A549 (cell line): Measurements from ENCODE around the gene VAV3. TPM values are rescaled to one million over a fixed set of nuclear protein-coding genes. Genes with fewer than 3 reads are reported as not detected.

Source experiments
- ATAC-seq, 2 experiments: fragments of 200-7000 bp in 1 of 2; fragments of >200 bp in 1 of 2; cut with Nextera tagmentation in 1 of 2; cut with Tn5 transposase in 1 of 2; 3 replicates each; pipeline versions ENCODE4 v1.8.0 to v1.9.1; 2018 to 2020; ENCODE audit warnings: mild to moderate bottlenecking in 1 of 2, moderate library complexity in 1 of 2
- CTCF ChIA-PET: fragments of 300-600 bp; sonication (Branson Sonifier 250); formaldehyde crosslinking; extraction: SDS; loops from one replicate; lab custom pipeline; 2021; ENCODE audit warnings: antibody characterized with exemption, inconsistent platforms; lab: Yijun Ruan, JAX
- POLR2A ChIA-PET: fragments of 350-600 bp; formaldehyde crosslinking; extraction: SDS; loops from one replicate; lab custom pipeline; 2021; ENCODE audit warnings: antibody characterized with exemption, inconsistent platforms; lab: Yijun Ruan, JAX
- DNase-seq, 2 experiments: peaks; one replicate each; pipeline versions ENCODE4 v3.0.0 to v3.0.0-alpha.2; 2011 to 2016; ENCODE audit warnings: low read depth in 1 of 2, low spot score in 1 of 2
- FAIRE-seq: peaks from 2 replicates; lab custom pipeline; 2011; peaks lifted over from hg19 to GRCh38; lab: Jason Lieb, UNC
- H3K27ac ChIP-seq, 2 experiments: fragments of >200 bp; sonication (Bioruptor Twin); formaldehyde crosslinking; 3 replicates each; pipeline ENCODE4 v1.5.1; 2016 to 2017
- H3K4me1 ChIP-seq: fragments of >200 bp; sonication (Bioruptor Twin); formaldehyde crosslinking; 3 replicates; pipeline ENCODE4 v1.6.1; 2016
- H3K4me2 ChIP-seq: fragments of >200 bp; sonication (Bioruptor Twin); formaldehyde crosslinking; 3 replicates; pipeline ENCODE4 v1.6.1; 2016
- H3K4me3 ChIP-seq: fragments of >200 bp; sonication (Bioruptor Twin); formaldehyde crosslinking; 3 replicates; pipeline ENCODE4 v1.5.1; 2016
- H3K9me3 ChIP-seq: fragments of >200 bp; sonication (Bioruptor Twin); formaldehyde crosslinking; 3 replicates; pipeline ENCODE4 v1.6.1; 2016
- CBX8 ChIP-seq: fragments of 200-600 bp; sonication (generic); IDR thresholded peaks from 2 replicates; pipeline ENCODE4 v1.6.1; 2016
- CHD4 ChIP-seq: fragments of 200-600 bp; sonication (generic); IDR thresholded peaks from 2 replicates; pipeline ENCODE4 v1.6.1; 2016; ENCODE audit warnings: antibody characterized with exemption, mild to moderate bottlenecking, borderline replicate concordance
- EHF ChIP-seq: fragments of 250-450 bp; sonication (Bioruptor Pico); IDR thresholded peaks from 2 replicates; pipeline ENCODE4 v1.5.0; 2020; ENCODE audit warnings: mild to moderate bottlenecking
- ESRRA ChIP-seq: fragments of 150-350 bp; IDR thresholded peaks from 2 replicates; pipeline ENCODE4 v1.6.1; 2014; ENCODE audit warnings: mild to moderate bottlenecking, low read length, borderline replicate concordance
- FOSL2 ChIP-seq, 2 experiments: fragments of 450-650 bp in 1 of 2; fragments of >200 bp in 1 of 2; sonication (Bioruptor Twin) in 1 of 2; formaldehyde crosslinking; IDR thresholded peaks; 2 replicates each; pipeline versions ENCODE4 v1.5.0 to v1.6.1; 2016 to 2020; ENCODE audit warnings: mild to moderate bottlenecking in 1 of 2, moderate library complexity in 1 of 2
- HEYL ChIP-seq: fragments of 250-450 bp; sonication (Bioruptor Pico); IDR thresholded peaks from 2 replicates; pipeline ENCODE4 v1.8.0; 2021; ENCODE audit warnings: mild to moderate bottlenecking, moderate library complexity
- HOXA7 ChIP-seq: fragments of 250-450 bp; sonication (Bioruptor Pico); IDR thresholded peaks from 2 replicates; pipeline ENCODE4 v1.5.0; 2020; ENCODE audit warnings: mild to moderate bottlenecking, moderate library complexity
- NR3C1 ChIP-seq: fragments of >200 bp; sonication (Bioruptor Twin); formaldehyde crosslinking; IDR thresholded peaks from 3 replicates; pipeline ENCODE4 v1.6.1; 2017
- POLR2A ChIP-seq: IDR thresholded peaks from 2 replicates; pipeline ENCODE4 v1.6.1; 2012; ENCODE audit warnings: mild to moderate bottlenecking, low read length
- POLR2AphosphoS2 ChIP-seq: conservative IDR thresholded peaks from 2 replicates; pipeline ENCODE4 v1.6.1; 2012; ENCODE audit warnings: low read length, improper control_type of control experiment, inconsistent platforms
- RAD21 ChIP-seq, 2 experiments: fragments of >200 bp in 1 of 2; sonication (Bioruptor Twin) in 1 of 2; formaldehyde crosslinking in 1 of 2; IDR thresholded peaks in 1 of 2; conservative IDR thresholded peaks in 1 of 2; 2 replicates in 1 of 2; 3 replicates in 1 of 2; pipeline ENCODE4 v1.6.1; 2012 to 2018; ENCODE audit warnings: inconsistent platforms in 1 of 2
- RCOR1 ChIP-seq: fragments of 150-350 bp; IDR thresholded peaks from 2 replicates; pipeline ENCODE4 v1.6.1; 2014; ENCODE audit warnings: antibody characterized with exemption, low read length, low read depth
- SREBF2 ChIP-seq: fragments of 450-650 bp; IDR thresholded peaks from 2 replicates; pipeline ENCODE4 v1.6.1; 2014; ENCODE audit warnings: mild to moderate bottlenecking, moderate library complexity
- ZC3H11A ChIP-seq: fragments of 450-650 bp; IDR thresholded peaks from 2 replicates; pipeline ENCODE4 v1.6.1; 2014; ENCODE audit warnings: antibody characterized with exemption, mild to moderate bottlenecking
- ZFP36 ChIP-seq: fragments of 450-650 bp; IDR thresholded peaks from 2 replicates; pipeline ENCODE4 v1.6.1; 2014; ENCODE audit warnings: borderline replicate concordance; ENCODE audit not compliant: partially characterized antibody
- WGBS: methylation state at CpG from one replicate; pipeline ENCODE4 v1.1.6; 2017; ENCODE audit errors: missing lambda C conversion rate; 5-methylcytosine and 5-hydroxymethylcytosine counted together
- polyA plus RNA-seq, 4 experiments: library from polyadenylated mRNA; depleted of rRNA in 3 of 4; stranded (reverse); fragments of >200 nt; fragmentation: RNase III in 1 of 4; extraction: RNeasy Plus Mini Kit Qiagen cat#74134 plus additional on column Dnase treatment in 1 of 4; gene quantifications; 2 replicates in 3 of 4; 3 replicates in 1 of 4; pipeline ENCODE4 v1.2.3, GENCODE V29; 2011 to 2017
- TF ChIP-seq, protein P1 (sequence below): fragments of 200-600 bp; sonication (generic); IDR thresholded peaks from 2 replicates; pipeline ENCODE4 v1.6.1; 2016; ENCODE audit warnings: antibody characterized with exemption, mild to moderate bottlenecking, moderate library complexity
- TF ChIP-seq, protein P2 (sequence below): fragments of 250-450 bp; sonication (Bioruptor Pico); IDR thresholded peaks from 2 replicates; pipeline ENCODE4 v1.5.0; 2020; ENCODE audit warnings: low read depth, mild to moderate bottlenecking, moderate library complexity
- TF ChIP-seq, protein P3 (sequence below): IDR thresholded peaks from 2 replicates; pipeline ENCODE4 v1.6.1; 2012
- TF ChIP-seq, protein P4 (sequence below): fragments of 250-450 bp; sonication (Bioruptor Pico); IDR thresholded peaks from 2 replicates; pipeline ENCODE4 v1.5.0; 2021; ENCODE audit warnings: mild to moderate bottlenecking, moderate library complexity, borderline replicate concordance
- TF ChIP-seq, protein P5 (sequence below): IDR thresholded peaks from 2 replicates; pipeline ENCODE4 v1.6.1; 2012
- TF ChIP-seq, protein P6 (sequence below): fragments of 450-650 bp; IDR thresholded peaks from 2 replicates; pipeline ENCODE4 v1.6.1; 2014; ENCODE audit warnings: antibody characterized with exemption

The VAV3 gene
- polyA plus RNA-seq, 2 of the 4 experiments (the other 2 are of a cell fraction), result 12.8 to 22.7 TPM

DNA sequence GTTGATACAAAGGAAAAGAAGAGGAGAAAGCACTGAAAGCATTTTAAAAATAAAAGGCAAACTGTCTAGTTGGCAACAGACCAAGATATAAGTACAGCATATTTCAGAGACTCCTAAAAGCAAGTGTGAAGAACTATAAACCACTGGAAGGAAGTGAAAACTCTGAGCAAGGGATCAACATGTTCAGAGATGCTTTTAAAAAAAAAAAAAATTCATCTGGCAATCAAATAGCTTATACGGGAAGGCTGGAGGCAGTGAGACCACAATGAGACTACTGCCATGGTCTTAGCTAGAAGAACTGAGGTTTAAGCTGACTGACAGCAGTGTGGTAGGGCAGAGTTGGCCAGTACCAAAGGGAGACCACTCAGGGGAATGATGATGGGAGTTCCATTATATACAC, 124.3 kb downstream of the VAV3 start (continued):
- TF ChIP-seq, protein P1, sequence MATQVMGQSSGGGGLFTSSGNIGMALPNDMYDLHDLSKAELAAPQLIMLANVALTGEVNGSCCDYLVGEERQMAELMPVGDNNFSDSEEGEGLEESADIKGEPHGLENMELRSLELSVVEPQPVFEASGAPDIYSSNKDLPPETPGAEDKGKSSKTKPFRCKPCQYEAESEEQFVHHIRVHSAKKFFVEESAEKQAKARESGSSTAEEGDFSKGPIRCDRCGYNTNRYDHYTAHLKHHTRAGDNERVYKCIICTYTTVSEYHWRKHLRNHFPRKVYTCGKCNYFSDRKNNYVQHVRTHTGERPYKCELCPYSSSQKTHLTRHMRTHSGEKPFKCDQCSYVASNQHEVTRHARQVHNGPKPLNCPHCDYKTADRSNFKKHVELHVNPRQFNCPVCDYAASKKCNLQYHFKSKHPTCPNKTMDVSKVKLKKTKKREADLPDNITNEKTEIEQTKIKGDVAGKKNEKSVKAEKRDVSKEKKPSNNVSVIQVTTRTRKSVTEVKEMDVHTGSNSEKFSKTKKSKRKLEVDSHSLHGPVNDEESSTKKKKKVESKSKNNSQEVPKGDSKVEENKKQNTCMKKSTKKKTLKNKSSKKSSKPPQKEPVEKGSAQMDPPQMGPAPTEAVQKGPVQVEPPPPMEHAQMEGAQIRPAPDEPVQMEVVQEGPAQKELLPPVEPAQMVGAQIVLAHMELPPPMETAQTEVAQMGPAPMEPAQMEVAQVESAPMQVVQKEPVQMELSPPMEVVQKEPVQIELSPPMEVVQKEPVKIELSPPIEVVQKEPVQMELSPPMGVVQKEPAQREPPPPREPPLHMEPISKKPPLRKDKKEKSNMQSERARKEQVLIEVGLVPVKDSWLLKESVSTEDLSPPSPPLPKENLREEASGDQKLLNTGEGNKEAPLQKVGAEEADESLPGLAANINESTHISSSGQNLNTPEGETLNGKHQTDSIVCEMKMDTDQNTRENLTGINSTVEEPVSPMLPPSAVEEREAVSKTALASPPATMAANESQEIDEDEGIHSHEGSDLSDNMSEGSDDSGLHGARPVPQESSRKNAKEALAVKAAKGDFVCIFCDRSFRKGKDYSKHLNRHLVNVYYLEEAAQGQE, result no peak

DNA sequence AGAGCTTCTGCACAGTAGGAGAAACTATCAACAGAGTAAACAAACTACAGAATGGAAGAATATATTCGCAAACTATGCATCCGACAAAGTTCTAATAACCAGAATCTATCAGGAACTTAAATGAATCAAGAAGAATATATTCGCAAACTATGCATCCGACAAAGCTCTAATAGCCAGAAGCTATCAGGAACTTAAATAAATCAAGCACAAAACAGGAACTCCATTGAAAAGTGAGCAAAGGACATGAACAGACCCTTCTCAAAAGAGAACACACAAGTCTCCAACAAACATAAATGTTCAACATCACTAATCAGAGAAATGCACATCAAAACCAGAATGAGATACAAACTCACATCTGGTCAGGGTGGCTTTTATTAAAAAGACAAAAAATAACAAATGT, 126.9 kb downstream of the VAV3 start:
- Histone ChIP-seq H3K9me3 (no peaks in the 10 kb centered on the region), H3K4me1 (no peaks in the 10 kb centered on the region), H3K4me2 (no peak overlapping the region), H3K4me3 (no peak overlapping the region), H3K27ac (no peak overlapping the region)
- no peak for FAIRE-seq
- CTCF ChIA-PET, result no interaction called here
- ATAC-seq, result no peak
- POLR2A ChIA-PET, result no interaction called here
- TF ChIP-seq SREBF2, result no peak
- TF ChIP-seq POLR2AphosphoS2, result no peak
- TF ChIP-seq, protein P2, sequence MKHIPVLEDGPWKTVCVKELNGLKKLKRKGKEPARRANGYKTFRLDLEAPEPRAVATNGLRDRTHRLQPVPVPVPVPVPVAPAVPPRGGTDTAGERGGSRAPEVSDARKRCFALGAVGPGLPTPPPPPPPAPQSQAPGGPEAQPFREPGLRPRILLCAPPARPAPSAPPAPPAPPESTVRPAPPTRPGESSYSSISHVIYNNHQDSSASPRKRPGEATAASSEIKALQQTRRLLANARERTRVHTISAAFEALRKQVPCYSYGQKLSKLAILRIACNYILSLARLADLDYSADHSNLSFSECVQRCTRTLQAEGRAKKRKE, result no peak
- TF ChIP-seq FOSL2 (IDR thresholded peaks at IDR 0.05), result no peak
- no peak for TF ChIP-seq FOSL2 (CRISPR knock-in tag; IDR thresholded peaks at IDR 0.05)
- TF ChIP-seq ESRRA, result no peak
- no peak for TF ChIP-seq POLR2A
- TF ChIP-seq, protein P3, sequence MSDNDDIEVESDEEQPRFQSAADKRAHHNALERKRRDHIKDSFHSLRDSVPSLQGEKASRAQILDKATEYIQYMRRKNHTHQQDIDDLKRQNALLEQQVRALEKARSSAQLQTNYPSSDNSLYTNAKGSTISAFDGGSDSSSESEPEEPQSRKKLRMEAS, result no peak
- no peak for TF ChIP-seq CHD4
- TF ChIP-seq ZFP36, result no peak
- TF ChIP-seq ZC3H11A, result no peak
- TF ChIP-seq, protein P4, sequence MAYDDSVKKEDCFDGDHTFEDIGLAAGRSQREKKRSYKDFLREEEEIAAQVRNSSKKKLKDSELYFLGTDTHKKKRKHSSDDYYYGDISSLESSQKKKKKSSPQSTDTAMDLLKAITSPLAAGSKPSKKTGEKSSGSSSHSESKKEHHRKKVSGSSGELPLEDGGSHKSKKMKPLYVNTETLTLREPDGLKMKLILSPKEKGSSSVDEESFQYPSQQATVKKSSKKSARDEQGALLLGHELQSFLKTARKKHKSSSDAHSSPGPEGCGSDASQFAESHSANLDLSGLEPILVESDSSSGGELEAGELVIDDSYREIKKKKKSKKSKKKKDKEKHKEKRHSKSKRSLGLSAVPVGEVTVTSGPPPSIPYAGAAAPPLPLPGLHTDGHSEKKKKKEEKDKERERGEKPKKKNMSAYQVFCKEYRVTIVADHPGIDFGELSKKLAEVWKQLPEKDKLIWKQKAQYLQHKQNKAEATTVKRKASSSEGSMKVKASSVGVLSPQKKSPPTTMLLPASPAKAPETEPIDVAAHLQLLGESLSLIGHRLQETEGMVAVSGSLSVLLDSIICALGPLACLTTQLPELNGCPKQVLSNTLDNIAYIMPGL (CRISPR knock-in tag), result no peak
- no peak for TF ChIP-seq RCOR1
- no peak for TF ChIP-seq HOXA7 (CRISPR knock-in tag)
- TF ChIP-seq HEYL (CRISPR knock-in tag), result no peak
- TF ChIP-seq CBX8, result no peak
- TF ChIP-seq EHF (CRISPR knock-in tag), result no peak
- TF ChIP-seq NR3C1, result no peak
- TF ChIP-seq, protein P5, sequence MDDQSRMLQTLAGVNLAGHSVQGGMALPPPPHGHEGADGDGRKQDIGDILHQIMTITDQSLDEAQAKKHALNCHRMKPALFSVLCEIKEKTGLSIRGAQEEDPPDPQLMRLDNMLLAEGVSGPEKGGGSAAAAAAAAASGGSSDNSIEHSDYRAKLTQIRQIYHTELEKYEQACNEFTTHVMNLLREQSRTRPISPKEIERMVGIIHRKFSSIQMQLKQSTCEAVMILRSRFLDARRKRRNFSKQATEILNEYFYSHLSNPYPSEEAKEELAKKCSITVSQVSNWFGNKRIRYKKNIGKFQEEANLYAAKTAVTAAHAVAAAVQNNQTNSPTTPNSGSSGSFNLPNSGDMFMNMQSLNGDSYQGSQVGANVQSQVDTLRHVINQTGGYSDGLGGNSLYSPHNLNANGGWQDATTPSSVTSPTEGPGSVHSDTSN, result no peak
- TF ChIP-seq, protein P6, sequence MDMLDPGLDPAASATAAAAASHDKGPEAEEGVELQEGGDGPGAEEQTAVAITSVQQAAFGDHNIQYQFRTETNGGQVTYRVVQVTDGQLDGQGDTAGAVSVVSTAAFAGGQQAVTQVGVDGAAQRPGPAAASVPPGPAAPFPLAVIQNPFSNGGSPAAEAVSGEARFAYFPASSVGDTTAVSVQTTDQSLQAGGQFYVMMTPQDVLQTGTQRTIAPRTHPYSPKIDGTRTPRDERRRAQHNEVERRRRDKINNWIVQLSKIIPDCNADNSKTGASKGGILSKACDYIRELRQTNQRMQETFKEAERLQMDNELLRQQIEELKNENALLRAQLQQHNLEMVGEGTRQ, result no peak
- TF ChIP-seq RAD21 (conservative IDR thresholded peaks at IDR 0.05 in 1 of 2, IDR thresholded peaks at IDR 0.05 in 1 of 2), result no peak
- WGBS, result 70% methylated on average over 4 of the region's 4 CpGs
- no peak for DNase-seq
